ENCODE data around the gene NAA25.

DNA sequence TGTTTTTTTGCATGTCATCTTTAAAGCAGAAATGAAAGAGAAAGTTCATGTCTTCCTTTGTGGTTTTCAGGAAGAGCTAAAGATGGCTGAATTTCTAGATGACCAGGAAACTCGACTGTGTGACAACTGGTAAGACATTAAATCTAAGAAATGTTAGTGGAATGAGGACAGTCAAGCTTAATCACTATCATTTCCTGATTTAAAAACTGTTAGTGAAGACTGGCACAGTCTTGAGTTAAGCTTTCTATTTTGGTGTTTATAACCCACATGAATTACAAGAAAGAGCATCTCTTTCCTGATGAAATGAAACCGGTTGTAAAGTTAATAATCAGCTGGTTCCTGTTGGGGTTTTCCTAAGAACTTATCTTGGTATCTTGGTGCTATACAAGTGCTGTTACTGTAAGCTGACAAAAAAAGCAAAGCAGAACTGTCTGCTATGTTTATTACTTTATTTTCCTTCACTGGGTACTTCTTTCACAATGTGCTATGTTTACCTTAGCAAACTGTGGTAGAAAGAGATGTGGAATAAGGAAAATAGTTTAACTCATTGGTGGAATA is 21.9 kb upstream of the NAA25 start:
- TF ChIP-seq, protein P1, sequence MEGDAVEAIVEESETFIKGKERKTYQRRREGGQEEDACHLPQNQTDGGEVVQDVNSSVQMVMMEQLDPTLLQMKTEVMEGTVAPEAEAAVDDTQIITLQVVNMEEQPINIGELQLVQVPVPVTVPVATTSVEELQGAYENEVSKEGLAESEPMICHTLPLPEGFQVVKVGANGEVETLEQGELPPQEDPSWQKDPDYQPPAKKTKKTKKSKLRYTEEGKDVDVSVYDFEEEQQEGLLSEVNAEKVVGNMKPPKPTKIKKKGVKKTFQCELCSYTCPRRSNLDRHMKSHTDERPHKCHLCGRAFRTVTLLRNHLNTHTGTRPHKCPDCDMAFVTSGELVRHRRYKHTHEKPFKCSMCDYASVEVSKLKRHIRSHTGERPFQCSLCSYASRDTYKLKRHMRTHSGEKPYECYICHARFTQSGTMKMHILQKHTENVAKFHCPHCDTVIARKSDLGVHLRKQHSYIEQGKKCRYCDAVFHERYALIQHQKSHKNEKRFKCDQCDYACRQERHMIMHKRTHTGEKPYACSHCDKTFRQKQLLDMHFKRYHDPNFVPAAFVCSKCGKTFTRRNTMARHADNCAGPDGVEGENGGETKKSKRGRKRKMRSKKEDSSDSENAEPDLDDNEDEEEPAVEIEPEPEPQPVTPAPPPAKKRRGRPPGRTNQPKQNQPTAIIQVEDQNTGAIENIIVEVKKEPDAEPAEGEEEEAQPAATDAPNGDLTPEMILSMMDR (IDR thresholded peaks at IDR 0.05; ENCODE audit: borderline replicate concordance, extremely low read depth, low read length, poor library complexity, severe bottlenecking): no peak
- TF ChIP-seq EZH2 (IDR thresholded peaks at IDR 0.05; ENCODE audit: borderline replicate concordance, low read depth, low read length, severe bottlenecking): no peak

Measured in DND-41 (cell line).